HG02852 (cell line): ENCODE data around the gene FMN2.
"Not testable (repeated sequence)": the region's sequence is repeated elsewhere in the genome, so short reads cannot be mapped to it uniquely, and the experiment has no call there.

Source experiments
- ATAC-seq: cut with Tn5 transposase; IDR thresholded peaks from one replicate; pipeline ENCODE4 v1.9.1; 2021; ENCODE audit warnings: mild to moderate bottlenecking, moderate library complexity; ENCODE audit not compliant: unreplicated experiment

FMN2 gene

GRCh38 chr1:240244968-240245628 is 153.4 kb downstream of the FMN2 start:
- no peak for ATAC-seq

- ATAC-seq = no peak
These were observed 153.9 kb downstream of the FMN2 start for GRCh38 chr1:240245629-240246020.

GRCh38 chr1:240247899-240248298 is 156.2 kb downstream of the FMN2 start:
- no peak for ATAC-seq

- ATAC-seq = no peak
These were observed 162.3 kb downstream of the FMN2 start for GRCh38 chr1:240254006-240254405.

- no peak for ATAC-seq
These were observed 163.2 kb downstream of the FMN2 start for GRCh38 chr1:240254778-240255291.

GRCh38 chr1:240255922-240256321 is 164.2 kb downstream of the FMN2 start:
- no peak for ATAC-seq

GRCh38 chr1:240256836-240257503 is 165.3 kb downstream of the FMN2 start:
- no peak for ATAC-seq

- no peak for ATAC-seq
These were observed 167.2 kb downstream of the FMN2 start for GRCh38 chr1:240258910-240259309.

GRCh38 chr1:240264494-240264893 is 172.8 kb downstream of the FMN2 start:
- ATAC-seq = not testable (repeated sequence)

- no peak for ATAC-seq
These were observed 179.4 kb downstream of the FMN2 start for GRCh38 chr1:240271081-240271480.

- ATAC-seq = no peak
These were observed 182.9 kb downstream of the FMN2 start for GRCh38 chr1:240274569-240274968.

GRCh38 chr1:240275219-240275618 is 183.5 kb downstream of the FMN2 start:
- not testable (repeated sequence) for ATAC-seq

- no peak for ATAC-seq
These were observed 186.4 kb downstream of the FMN2 start for GRCh38 chr1:240278082-240278481.

GRCh38 chr1:240280560-240281322 is 189.1 kb downstream of the FMN2 start:
- no peak for ATAC-seq

GRCh38 chr1:240282061-240282830 is 190.6 kb downstream of the FMN2 start:
- ATAC-seq = no peak

- no peak for ATAC-seq
These were observed 193.2 kb downstream of the FMN2 start for GRCh38 chr1:240284656-240285414.

- no peak for ATAC-seq
These were observed 193.9 kb downstream of the FMN2 start for GRCh38 chr1:240285540-240285939.

GRCh38 chr1:240287722-240288121 is 196.0 kb downstream of the FMN2 start:
- ATAC-seq = no peak

GRCh38 chr1:240293706-240294105 is 202.0 kb downstream of the FMN2 start:
- no peak for ATAC-seq

- no peak for ATAC-seq
These were observed 202.9 kb downstream of the FMN2 start for GRCh38 chr1:240294566-240294965.
